Measurements from ENCODE around the gene NPPC.

The NPPC gene

DNA sequence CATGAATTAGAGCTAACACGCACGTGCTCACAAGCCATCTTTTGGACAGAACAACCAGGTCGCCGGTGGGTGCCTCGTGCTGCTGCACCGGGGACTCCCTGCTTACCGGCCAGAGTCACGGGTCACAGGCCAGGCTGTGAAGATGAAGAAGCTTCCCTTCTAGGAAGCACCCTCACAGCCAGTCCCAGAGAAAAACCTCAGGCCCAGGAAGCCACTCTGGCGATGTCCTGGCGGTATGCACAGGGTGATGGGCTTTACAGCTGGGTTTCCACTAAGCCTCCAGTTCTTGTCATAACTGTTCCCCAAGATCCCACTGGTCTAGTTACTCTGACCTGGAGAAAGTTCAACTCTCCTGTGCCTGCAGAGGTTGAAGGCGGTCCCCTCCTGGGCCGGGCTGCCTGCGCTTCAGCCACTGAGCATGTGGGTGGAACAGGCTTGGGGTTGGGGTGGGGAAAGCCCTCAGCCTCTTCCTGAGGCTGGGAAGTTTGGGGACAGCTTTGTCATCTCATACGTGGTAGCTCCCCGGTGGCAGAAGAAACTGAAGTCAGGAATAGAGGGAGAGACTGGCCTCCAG, 20.1 kb upstream of the NPPC start:
- Mint-ChIP-seq H3K27ac (no peak overlapping the region), H3K4me1 (ENCODE audit: low read depth) (no peaks in the 10 kb centered on the region), H3K27me3 (peaks cover 2% of the 10 kb centered on the region), H3K4me3 (no peak overlapping the region), H3K9me3 (ENCODE audit: low read depth) (no peaks in the 10 kb centered on the region), H3K36me3 (no peaks in the 10 kb centered on the region)

DNA sequence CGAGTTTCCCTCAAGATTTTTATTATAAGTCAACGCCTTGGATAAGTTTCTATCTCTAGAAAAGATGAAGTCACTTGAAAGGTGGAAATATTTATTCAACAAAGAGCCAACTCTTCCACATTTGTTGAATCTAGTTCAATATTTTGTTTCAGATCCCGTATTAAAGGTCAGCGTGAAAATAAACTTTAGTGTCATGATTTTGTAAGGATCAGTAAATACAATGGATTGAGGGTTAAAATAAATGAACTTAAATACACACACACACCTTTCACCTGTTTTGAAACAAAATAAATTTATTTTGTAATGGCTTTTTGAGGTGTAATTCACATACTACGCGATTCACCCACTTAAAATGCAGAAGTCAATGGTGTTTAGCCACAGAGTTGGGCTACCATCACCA, 16.0 kb upstream of the NPPC start:
- H3K4me3 Mint-ChIP-seq = no peak overlapping the region

DNA sequence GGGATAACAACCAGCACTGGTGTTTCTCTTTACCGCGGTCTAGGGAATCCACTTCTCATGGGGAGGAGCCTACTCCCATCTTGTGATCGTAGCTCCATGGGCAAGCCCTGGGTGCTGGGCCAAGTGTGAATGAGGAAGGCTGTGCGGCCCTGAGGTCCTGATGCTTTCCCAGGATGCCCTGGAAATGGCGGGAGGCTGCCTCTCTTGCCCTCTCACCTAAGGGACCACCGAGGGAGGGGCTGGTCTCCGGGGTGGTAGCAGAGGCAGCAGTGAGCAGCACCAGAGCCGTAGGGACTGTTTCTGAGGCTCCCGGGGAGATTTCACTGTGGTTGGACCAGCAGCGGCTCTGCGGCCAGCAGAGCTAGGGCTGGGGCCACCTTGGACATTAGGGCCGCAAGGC, 15.5 kb upstream of the NPPC start:
- H3K36me3 Mint-ChIP-seq = no peaks in the 10 kb centered on the region
- no peak overlapping the region for H3K4me3 Mint-ChIP-seq
- H3K27me3 Mint-ChIP-seq = peaks cover 2% of the 10 kb centered on the region
- peaks cover 1% of the 10 kb centered on the region for H3K4me1 Mint-ChIP-seq (ENCODE audit: low read depth)
- H3K27ac Mint-ChIP-seq = no peak overlapping the region
- H3K9me3 Mint-ChIP-seq (ENCODE audit: low read depth) = no peaks in the 10 kb centered on the region

More for the DNA sequence above, 16.0 kb upstream of the NPPC start:
- no peaks in the 10 kb centered on the region for H3K36me3 Mint-ChIP-seq
- no peaks in the 10 kb centered on the region for H3K9me3 Mint-ChIP-seq (ENCODE audit: low read depth)
- H3K27ac Mint-ChIP-seq = no peak overlapping the region
- H3K4me1 Mint-ChIP-seq (ENCODE audit: low read depth) = no peaks in the 10 kb centered on the region
- peaks cover 2% of the 10 kb centered on the region for H3K27me3 Mint-ChIP-seq

DNA sequence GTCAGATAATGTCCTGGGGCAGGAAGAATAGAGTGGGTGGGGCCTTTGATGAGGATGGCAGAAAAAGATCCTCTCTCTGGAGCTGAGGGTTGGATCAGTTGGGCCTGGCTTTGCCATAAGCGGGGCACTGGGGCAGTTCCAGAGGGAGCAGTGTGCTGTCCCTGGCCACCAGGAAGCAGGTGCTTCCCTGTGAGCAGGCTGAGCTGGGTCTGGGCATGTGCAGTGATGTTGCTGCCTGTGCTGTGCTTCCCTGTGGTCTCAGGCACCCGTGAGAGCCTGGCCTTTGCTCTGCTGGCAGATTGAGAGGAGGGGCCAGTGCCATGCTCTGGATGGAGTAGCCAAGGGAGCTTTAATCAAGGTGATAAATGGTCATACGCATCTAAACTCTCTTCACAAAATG, 14.6 kb upstream of the NPPC start:
- peaks cover 5% of the 10 kb centered on the region for H3K4me1 Mint-ChIP-seq (ENCODE audit: low read depth)
- H3K36me3 Mint-ChIP-seq = no peaks in the 10 kb centered on the region
- peaks cover 2% of the 10 kb centered on the region for H3K27me3 Mint-ChIP-seq
- no peaks in the 10 kb centered on the region for H3K9me3 Mint-ChIP-seq (ENCODE audit: low read depth)
- H3K4me3 Mint-ChIP-seq = no peak overlapping the region
- no peak overlapping the region for H3K27ac Mint-ChIP-seq

DNA sequence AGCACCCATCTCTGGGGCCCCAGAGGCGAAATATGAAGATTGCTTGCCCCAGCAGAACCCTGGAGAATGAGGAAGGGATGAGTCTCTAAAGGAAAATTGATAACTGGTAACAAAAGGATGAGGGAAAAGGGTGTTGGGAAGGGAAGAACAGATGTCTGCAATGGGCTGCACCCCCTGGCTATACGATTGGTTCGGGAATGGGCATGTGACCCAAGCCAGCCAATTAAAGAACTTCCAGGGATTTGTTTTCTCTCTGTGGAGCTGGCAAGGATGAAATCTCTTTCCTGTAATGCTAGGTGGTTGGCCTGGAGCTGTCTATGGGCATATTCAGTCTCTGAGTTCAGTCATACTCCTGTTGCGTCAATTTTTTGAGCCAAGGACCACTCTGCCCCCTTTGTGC, 12.8 kb upstream of the NPPC start:
- peaks cover 2% of the 10 kb centered on the region for H3K27me3 Mint-ChIP-seq
- peaks cover 5% of the 10 kb centered on the region for H3K4me1 Mint-ChIP-seq (ENCODE audit: low read depth)
- no peaks in the 10 kb centered on the region for H3K36me3 Mint-ChIP-seq
- no peak overlapping the region for H3K4me3 Mint-ChIP-seq
- H3K9me3 Mint-ChIP-seq (ENCODE audit: low read depth) = no peaks in the 10 kb centered on the region
- no peak overlapping the region for H3K27ac Mint-ChIP-seq

DNA sequence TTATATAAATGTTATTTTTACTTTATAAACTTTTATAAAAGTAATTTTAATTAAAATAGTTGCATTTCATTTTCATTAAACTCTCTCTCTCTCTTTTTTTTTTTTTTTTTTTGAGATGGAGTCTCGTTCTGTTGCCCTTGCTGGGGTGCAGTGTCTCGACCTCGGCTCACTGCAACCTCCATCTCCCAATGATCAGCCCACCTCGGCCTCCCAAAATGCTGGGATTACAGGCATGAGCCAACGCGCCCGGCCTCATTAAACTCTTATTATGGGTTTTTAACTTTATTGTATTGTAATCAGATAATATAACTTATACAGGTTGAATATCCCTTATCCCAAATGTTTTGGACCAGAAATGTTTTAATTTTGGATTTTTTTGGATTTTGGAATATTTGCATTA, 10.9 kb upstream of the NPPC start:
- Mint-ChIP-seq H3K4me1 (ENCODE audit: low read depth) (peaks cover 5% of the 10 kb centered on the region), H3K9me3 (ENCODE audit: low read depth) (no peaks in the 10 kb centered on the region), H3K4me3 (no peak overlapping the region), H3K27ac (no peak overlapping the region), H3K36me3 (no peaks in the 10 kb centered on the region), H3K27me3 (no peaks in the 10 kb centered on the region)

DNA sequence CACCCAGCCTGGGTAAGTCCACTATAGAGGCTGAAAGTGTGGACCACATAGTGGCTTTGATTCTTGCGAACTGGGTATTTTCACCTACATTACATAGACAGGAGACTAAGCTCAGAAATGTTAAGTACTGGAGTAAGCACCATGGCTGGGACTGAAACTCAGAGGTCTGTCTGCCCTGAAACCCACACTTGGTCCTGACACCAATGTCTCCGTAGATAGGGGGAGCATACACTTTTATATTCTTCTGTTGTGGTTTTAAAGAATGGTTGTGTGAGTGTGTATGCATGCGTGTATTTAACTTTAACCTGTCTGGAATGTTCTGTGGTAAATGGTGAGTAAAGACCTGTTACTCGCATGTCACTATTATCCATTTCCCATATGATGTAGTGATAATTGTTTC, 10.3 kb upstream of the NPPC start:
- H3K27me3 Mint-ChIP-seq = no peaks in the 10 kb centered on the region
- H3K27ac Mint-ChIP-seq = no peak overlapping the region
- no peaks in the 10 kb centered on the region for H3K36me3 Mint-ChIP-seq
- H3K4me3 Mint-ChIP-seq = no peak overlapping the region
- H3K9me3 Mint-ChIP-seq (ENCODE audit: low read depth) = no peaks in the 10 kb centered on the region
- peaks cover 5% of the 10 kb centered on the region for H3K4me1 Mint-ChIP-seq (ENCODE audit: low read depth)

DNA sequence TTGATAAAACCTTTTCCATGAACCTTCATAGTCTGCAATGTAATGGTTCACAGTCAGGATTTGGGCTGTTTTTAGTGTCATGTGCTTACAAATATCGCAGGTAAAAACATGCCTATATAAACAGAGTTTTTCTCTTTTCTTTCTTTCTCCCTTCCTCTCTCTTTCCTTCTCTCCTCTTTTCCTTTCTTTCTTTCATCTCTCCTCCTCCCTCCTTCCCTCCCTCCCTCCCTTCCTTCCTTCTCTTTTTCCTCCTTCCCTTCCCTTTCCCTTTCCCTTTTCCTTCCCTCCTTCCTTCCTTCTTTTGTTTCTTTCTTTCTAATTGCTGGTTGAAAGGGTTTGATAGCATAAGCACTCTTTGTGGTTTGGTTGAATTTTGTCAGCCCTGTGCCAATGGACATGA, 9.6 kb upstream of the NPPC start:
- no peaks in the 10 kb centered on the region for H3K27me3 Mint-ChIP-seq
- no peak overlapping the region for H3K4me3 Mint-ChIP-seq
- no peaks in the 10 kb centered on the region for H3K36me3 Mint-ChIP-seq
- H3K9me3 Mint-ChIP-seq (ENCODE audit: low read depth) = no peaks in the 10 kb centered on the region
- H3K4me1 Mint-ChIP-seq (ENCODE audit: low read depth) = peaks cover 5% of the 10 kb centered on the region
- H3K27ac Mint-ChIP-seq = no peak overlapping the region

DNA sequence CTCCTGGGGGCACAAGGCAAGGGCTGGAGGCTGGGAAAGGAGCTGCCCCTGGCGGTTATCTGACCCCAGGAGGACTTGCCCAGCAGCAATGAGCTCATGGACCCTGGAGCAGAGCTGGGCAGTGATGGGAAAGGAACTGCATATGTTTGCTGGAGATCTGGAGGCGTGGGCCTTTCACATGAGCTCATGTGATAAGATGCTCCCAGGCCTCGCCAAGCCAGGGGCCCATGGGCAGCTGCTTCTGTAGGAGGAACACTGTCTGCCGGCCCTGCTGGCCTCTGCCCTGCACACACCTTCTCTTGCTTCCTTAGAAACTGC, 9.0 kb upstream of the NPPC start:
- Mint-ChIP-seq H3K27ac (no peak overlapping the region), H3K27me3 (no peaks in the 10 kb centered on the region), H3K4me1 (ENCODE audit: low read depth) (peaks cover 5% of the 10 kb centered on the region), H3K4me3 (no peak overlapping the region), H3K9me3 (ENCODE audit: low read depth) (no peaks in the 10 kb centered on the region), H3K36me3 (no peaks in the 10 kb centered on the region)

DNA sequence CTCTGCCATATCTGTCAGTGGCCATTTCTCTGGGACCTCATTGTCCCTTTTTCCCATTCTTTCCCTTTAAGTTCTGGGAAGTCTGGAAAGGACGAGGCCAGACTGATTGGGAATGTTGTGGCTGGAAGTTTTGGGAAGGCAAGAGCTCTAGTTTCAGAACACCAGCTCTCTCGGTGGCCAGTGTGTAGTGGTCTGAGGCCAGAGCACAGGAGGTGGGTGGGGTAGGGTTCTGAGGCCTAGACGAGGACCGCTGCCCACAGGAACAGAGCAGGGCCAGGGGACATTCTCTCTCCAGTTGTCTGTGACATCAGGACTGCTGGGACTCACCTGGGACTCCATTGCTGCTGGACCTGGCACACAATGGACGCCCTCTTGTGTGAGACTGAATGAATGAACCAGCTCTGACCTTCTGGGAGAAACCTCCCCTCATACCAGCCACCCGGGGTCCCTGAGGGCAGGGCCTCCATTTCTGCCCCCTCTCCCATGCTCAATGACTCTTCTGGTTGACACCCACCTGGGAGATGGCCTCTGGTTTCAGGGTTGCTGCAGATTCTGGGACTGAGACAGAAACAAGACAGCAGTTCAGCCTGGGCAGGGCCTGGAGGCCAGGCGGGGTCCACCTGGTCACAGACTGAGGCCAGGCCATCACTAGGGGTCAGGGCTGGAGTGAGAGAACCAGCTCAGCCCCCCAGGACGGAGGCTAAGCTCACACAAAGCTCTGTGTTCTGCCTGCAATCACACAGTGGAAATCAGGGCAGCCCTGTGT, 8.4 kb upstream of the NPPC start:
- Mint-ChIP-seq H3K27me3 (no peaks in the 10 kb centered on the region), H3K4me1 (ENCODE audit: low read depth) (peaks cover 5% of the 10 kb centered on the region), H3K9me3 (ENCODE audit: low read depth) (no peaks in the 10 kb centered on the region), H3K36me3 (no peaks in the 10 kb centered on the region), H3K27ac (no peak overlapping the region), H3K4me3 (no peak overlapping the region)

DNA sequence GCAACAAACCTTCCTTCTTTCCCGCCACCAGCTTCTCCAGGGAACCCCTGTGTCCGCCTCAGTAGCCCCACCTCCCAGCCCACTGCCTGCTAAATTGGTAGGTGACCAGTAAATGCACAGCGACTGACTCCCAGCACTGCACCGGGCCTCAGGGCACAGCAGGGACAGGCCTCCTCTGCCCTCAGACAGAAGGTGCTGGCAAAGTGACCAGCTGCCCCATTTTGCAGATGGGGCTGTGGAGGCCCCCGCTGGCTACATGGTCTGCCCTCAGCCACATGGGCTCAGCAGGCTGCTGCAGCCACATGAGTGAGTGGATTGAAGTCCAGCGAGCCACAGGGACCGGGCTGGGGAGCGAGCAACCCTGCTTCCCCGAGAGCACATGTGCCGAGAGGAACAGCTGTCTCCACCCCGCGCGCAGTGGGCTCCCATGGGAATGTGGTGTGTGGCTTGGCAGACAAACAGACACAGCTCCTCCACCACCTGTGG, 7.8 kb upstream of the NPPC start:
- Mint-ChIP-seq H3K4me1 (ENCODE audit: low read depth) (peaks cover 5% of the 10 kb centered on the region), H3K27ac (no peak overlapping the region), H3K36me3 (no peaks in the 10 kb centered on the region), H3K9me3 (ENCODE audit: low read depth) (no peaks in the 10 kb centered on the region), H3K4me3 (no peak overlapping the region), H3K27me3 (no peaks in the 10 kb centered on the region)

DNA sequence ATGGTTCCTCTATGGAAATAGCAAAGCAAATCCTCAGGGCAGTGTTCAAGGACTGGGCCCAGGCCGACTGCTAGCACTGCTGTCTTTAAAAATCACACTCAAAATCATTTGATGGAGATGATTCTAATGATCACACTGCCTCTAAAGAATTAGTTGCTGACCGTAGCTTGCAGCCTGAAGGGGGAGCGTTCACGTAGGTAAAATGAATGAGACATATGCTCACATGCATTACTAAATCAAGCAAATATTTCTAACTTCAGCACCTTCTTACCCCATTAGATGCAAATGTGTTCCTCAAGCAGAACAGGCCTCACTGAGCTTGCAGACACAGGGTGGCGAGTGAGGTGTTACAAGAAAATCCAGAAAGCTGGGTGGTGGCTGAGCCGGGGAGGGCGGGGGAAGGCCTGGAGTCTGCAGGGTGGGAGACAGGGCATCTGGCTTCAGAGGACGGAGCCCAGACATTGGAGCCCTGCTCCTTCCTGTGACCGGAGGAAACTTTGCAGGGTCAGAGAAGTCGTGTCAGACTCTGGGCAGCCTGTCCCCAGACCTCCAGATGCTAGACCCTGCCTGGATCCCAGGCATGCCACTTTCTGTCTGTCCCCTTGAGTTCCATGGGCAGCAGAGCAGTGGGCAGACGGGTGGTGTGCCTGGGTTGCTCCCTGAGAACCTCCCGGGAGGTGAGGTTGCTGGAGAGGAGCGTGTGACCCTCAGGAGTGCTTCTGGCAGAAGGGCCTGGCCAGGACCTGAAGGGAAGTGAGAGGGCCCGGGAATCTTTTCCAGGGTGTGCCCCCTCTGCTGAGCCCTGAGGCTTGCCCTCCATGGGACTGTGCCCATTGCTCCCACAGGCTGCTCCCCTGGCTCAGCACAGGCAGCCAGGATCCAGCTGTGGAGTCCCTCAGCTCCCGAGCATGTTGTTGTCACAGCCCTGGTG, 7.1 kb upstream of the NPPC start:
- Mint-ChIP-seq H3K27me3 (no peaks in the 10 kb centered on the region), H3K4me1 (ENCODE audit: low read depth) (peaks cover 5% of the 10 kb centered on the region), H3K4me3 (no peak overlapping the region), H3K27ac (no peak overlapping the region), H3K36me3 (no peaks in the 10 kb centered on the region), H3K9me3 (ENCODE audit: low read depth) (no peaks in the 10 kb centered on the region)

DNA sequence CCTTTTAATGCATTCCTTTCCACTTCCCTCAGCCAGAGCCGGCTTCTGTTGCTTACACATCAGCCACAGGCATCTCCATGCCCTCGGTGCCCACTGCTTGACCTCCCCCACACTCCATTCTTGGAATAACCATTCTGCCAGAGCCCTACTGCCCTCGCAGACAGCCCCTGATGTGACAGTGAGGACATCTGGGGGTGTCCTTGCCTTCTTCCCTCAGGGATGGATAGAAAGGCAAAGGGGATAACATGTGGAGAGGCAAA, 6.4 kb upstream of the NPPC start:
- peaks cover 5% of the 10 kb centered on the region for H3K4me1 Mint-ChIP-seq (ENCODE audit: low read depth)
- H3K27ac Mint-ChIP-seq = no peak overlapping the region
- H3K27me3 Mint-ChIP-seq = peaks cover 2% of the 10 kb centered on the region
- no peak overlapping the region for H3K4me3 Mint-ChIP-seq
- no peaks in the 10 kb centered on the region for H3K36me3 Mint-ChIP-seq
- no peaks in the 10 kb centered on the region for H3K9me3 Mint-ChIP-seq (ENCODE audit: low read depth)

DNA sequence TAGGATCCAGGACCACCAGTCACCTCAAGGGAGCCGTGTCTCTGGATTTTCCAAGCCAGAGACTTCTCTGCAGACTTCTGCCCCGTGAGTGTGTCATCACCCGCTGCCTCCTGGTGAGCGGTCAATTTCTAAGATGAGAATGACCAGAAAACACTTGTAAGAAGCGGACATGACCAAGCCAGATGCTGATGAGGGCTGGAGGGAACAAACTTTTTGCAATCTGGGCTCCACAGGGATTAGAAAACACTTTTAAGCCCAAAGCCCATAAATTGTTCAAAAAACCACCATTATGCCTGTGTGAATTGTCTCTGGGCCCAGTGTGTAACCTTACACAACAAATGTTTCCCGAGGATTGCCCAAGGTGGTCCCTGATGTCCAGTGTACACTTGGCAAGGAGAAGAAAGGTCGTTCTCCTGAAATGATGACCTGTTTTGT, 5.3 kb upstream of the NPPC start:
- H3K36me3 Mint-ChIP-seq = no peaks in the 10 kb centered on the region
- no peaks in the 10 kb centered on the region for H3K9me3 Mint-ChIP-seq (ENCODE audit: low read depth)
- no peak overlapping the region for H3K27ac Mint-ChIP-seq

DNA sequence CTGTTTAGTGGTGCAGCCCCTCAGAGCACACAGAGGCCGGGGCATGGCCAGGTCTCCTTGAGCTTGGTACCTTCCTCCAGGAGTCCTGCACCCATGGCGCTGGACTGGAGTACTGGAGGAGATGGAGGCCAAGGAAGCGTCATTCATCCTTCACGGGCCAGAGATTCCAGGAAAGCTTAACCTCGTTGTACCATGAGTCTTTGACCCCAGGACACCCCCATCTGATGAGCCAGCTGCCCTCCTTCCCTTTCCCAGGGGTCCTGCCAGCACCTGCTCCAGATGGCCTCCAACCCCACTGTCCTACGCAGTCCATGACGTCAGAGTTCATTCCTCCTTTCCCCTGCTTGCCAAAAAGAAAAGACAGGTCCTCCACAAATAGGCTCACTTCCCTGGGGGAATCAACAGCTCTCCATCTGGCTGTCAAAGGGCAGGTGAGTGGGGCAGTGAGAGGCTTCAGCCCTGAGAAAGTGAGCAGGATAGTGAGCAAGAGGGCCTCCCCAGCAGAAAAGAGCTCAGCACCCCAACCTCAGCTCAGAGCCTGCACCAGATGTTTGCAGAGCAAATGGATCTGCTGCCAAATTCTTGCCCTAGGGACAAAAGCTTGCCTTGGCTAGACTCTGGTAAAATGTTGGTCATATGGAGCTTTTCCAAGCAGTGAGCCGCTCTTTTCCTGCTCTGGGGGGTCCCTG, 4.5 kb upstream of the NPPC start:
- Mint-ChIP-seq H3K9me3 (ENCODE audit: low read depth) (no peaks in the 10 kb centered on the region), H3K4me3 (no peak overlapping the region), H3K36me3 (no peaks in the 10 kb centered on the region), H3K4me1 (ENCODE audit: low read depth) (peaks cover 8% of the 10 kb centered on the region), H3K27ac (no peak overlapping the region), H3K27me3 (peaks cover 7% of the 10 kb centered on the region)

More for the DNA sequence above, 5.3 kb upstream of the NPPC start:
- Mint-ChIP-seq H3K27me3 (peaks cover 7% of the 10 kb centered on the region), H3K4me3 (no peak overlapping the region), H3K4me1 (ENCODE audit: low read depth) (peaks cover 9% of the 10 kb centered on the region)

All from activated naive CD8-positive, alpha-beta T cell (primary cell).